GM18517 (cell line): ENCODE results near the gene CALD1.

Experiments
- ATAC-seq: cut with Tn5 transposase; IDR thresholded peaks from one replicate; pipeline ENCODE4 v1.9.1; 2021; ENCODE audit warnings: mild to moderate bottlenecking, moderate library complexity; ENCODE audit not compliant: unreplicated experiment

Gene CALD1

GRCh38 chr7:134820778-134821177 is 41.3 kb downstream of the CALD1 start:
- ATAC-seq: no peak

- ATAC-seq: no peak
These were observed 44.0 kb downstream of the CALD1 start for GRCh38 chr7:134823400-134823799.

GRCh38 chr7:134825666-134826065 is 46.2 kb downstream of the CALD1 start:
- ATAC-seq: no peak

- no peak for ATAC-seq
These were observed 46.7 kb downstream of the CALD1 start for GRCh38 chr7:134826105-134826504.

- no peak for ATAC-seq
These were observed 48.0 kb downstream of the CALD1 start for GRCh38 chr7:134827436-134827835.

- no peak for ATAC-seq
These were observed 48.5 kb downstream of the CALD1 start for GRCh38 chr7:134827889-134828288.

- no peak for ATAC-seq
These were observed 48.9 kb downstream of the CALD1 start for GRCh38 chr7:134828361-134828760.

GRCh38 chr7:134829380-134829986 is 50.0 kb downstream of the CALD1 start:
- ATAC-seq: no peak

GRCh38 chr7:134831862-134832261 is 52.4 kb downstream of the CALD1 start:
- no peak for ATAC-seq

- ATAC-seq: no peak
These were observed 52.9 kb downstream of the CALD1 start for GRCh38 chr7:134832367-134832766.

GRCh38 chr7:134834689-134835462 is 55.4 kb downstream of the CALD1 start:
- no peak for ATAC-seq

GRCh38 chr7:134835463-134835823 is 56.0 kb downstream of the CALD1 start:
- no peak for ATAC-seq

- ATAC-seq: no peak
These were observed 57.0 kb downstream of the CALD1 start for GRCh38 chr7:134836447-134836846.

GRCh38 chr7:134839298-134839697 is 59.9 kb downstream of the CALD1 start:
- no peak for ATAC-seq

GRCh38 chr7:134842062-134842461 is 62.6 kb downstream of the CALD1 start:
- ATAC-seq: no peak

- no peak for ATAC-seq
These were observed 63.5 kb downstream of the CALD1 start for GRCh38 chr7:134842886-134843430.

GRCh38 chr7:134844200-134844599 is 64.8 kb downstream of the CALD1 start:
- no peak for ATAC-seq

- no peak for ATAC-seq
These were observed 66.0 kb downstream of the CALD1 start for GRCh38 chr7:134845461-134845860.

GRCh38 chr7:134847851-134848588 is 68.6 kb downstream of the CALD1 start:
- ATAC-seq: no peak

- ATAC-seq: no peak
These were observed 70.6 kb downstream of the CALD1 start for GRCh38 chr7:134850066-134850465.

GRCh38 chr7:134851141-134851540 is 71.7 kb downstream of the CALD1 start:
- no peak for ATAC-seq

GRCh38 chr7:134852625-134853024 is 73.2 kb downstream of the CALD1 start:
- no peak for ATAC-seq
